Astrocyte of the spinal cord (primary cell): ENCODE data around the gene CXCR5.

Experiments used
- DNase-seq: peaks from one replicate; pipeline ENCODE4 v3.0.0; 2011; ENCODE audit warnings: low read depth, low spot score
- H3K4me3 ChIP-seq: 2 replicates; pipeline ENCODE4 v1.5.1; 2011; ENCODE audit warnings: low read depth, mild to moderate bottlenecking, low read length, moderate library complexity
- CTCF ChIP-seq: IDR thresholded peaks from 2 replicates; pipeline ENCODE4 v1.5.1; 2012; ENCODE audit warnings: low read depth, mild to moderate bottlenecking, low read length, inconsistent platforms
- in situ Hi-C: cut with HindIII; loops from 2 replicates; pipeline ENCODE4 v1.10.0; 2017; ENCODE audit warnings: low sequenced_read_pairs

Gene CXCR5

GRCh38 chr11:118921121-118921928 lies 37.6 kb downstream of the CXCR5 start:
- DNase-seq: peak; percentile 70
- in situ Hi-C loops: no loop called here

GRCh38 chr11:118921929-118922744 lies 38.4 kb downstream of the CXCR5 start:
- no peak for TF ChIP-seq CTCF
- DNase-seq: no peak
- in situ Hi-C loops: no loop called here
- peak overlapping the region; percentile 98 for H3K4me3 ChIP-seq

More at GRCh38 chr11:118921121-118921928, 37.6 kb downstream of the CXCR5 start:
- no peak for TF ChIP-seq CTCF
- peak overlapping the region; percentile 98 for H3K4me3 ChIP-seq

GRCh38 chr11:118922745-118923627 lies 39.3 kb downstream of the CXCR5 start:
- in situ Hi-C loops: no loop called here

GRCh38 chr11:118923721-118924587 lies 40.3 kb downstream of the CXCR5 start:
- peak overlapping the region; percentile 98 for H3K4me3 ChIP-seq
- no peak for TF ChIP-seq CTCF
- in situ Hi-C loops: no loop called here
- no peak for DNase-seq

More at GRCh38 chr11:118922745-118923627, 39.3 kb downstream of the CXCR5 start:
- TF ChIP-seq CTCF: no peak
- no peak for DNase-seq
- H3K4me3 ChIP-seq: peak overlapping the region; percentile 98

GRCh38 chr11:118924591-118925585 lies 41.2 kb downstream of the CXCR5 start:
- TF ChIP-seq CTCF: no peak
- no peak for DNase-seq
- H3K4me3 ChIP-seq: peak overlapping the region; percentile 98
- in situ Hi-C loops: no loop called here
